Endothelial cell of umbilical vein (primary cell): ENCODE data around the gene KLLN. TPM values are rescaled to one million over a fixed set of nuclear protein-coding genes. Genes with fewer than 3 reads are reported as not detected.

Experiments used
- BruUV-seq: library from RNA; stranded (reverse); fragments of 400-500 nt; replicated peaks from 2 replicates; lab custom pipeline; 2021; lab: Mats Ljungman, UMichigan
- CTCF ChIA-PET: fragments of 300-600, 350-600 bp; sonication (Branson Sonifier 250); formaldehyde crosslinking; loops from one replicate; lab custom pipeline; 2021; ENCODE audit warnings: antibody characterized with exemption, inconsistent platforms; lab: Charles Lee
- POLR2A ChIA-PET: fragments of 300-600, 350-600 bp; sonication (Branson Sonifier 250); formaldehyde crosslinking; loops from one replicate; lab custom pipeline; 2021; ENCODE audit warnings: antibody characterized with exemption, inconsistent platforms; lab: Charles Lee
- DNase-seq: peaks from one replicate; pipeline ENCODE4 v3.0.0-alpha.2; 2011; ENCODE audit warnings: low read depth, low spot score
- FAIRE-seq: peaks from 2 replicates; lab custom pipeline; 2011; peaks lifted over from hg19 to GRCh38; lab: Jason Lieb, UNC
- H2AFZ ChIP-seq: 2 replicates; pipeline ENCODE4 v1.6.0; 2012; ENCODE audit warnings: low read depth, low read length, control low read depth, inconsistent platforms
- H3K27ac ChIP-seq: 2 replicates; pipeline ENCODE4 v1.5.1; 2011; ENCODE audit warnings: low read depth, mild to moderate bottlenecking, control low read depth, low read length, moderate library complexity; ENCODE audit not compliant: insufficient read depth
- H3K27me3 ChIP-seq, 2 experiments: 2 replicates each; pipeline versions ENCODE4 v1.6.0 to v1.6.1; 2011; ENCODE audit warnings: low read length in 2 of 2, mixed read lengths in 1 of 2; ENCODE audit not compliant: control insufficient read depth in 2 of 2, insufficient read depth in 2 of 2
- H3K36me3 ChIP-seq, 2 experiments: 2 replicates in 1 of 2; 3 replicates in 1 of 2; pipeline ENCODE4 v1.5.1; 2011; ENCODE audit warnings: low read length in 2 of 2, mild to moderate bottlenecking in 1 of 2, moderate library complexity in 1 of 2; ENCODE audit not compliant: control insufficient read depth in 2 of 2, insufficient read depth in 2 of 2; ENCODE audit errors: extremely low read depth in 1 of 2
- H3K4me1 ChIP-seq: 3 replicates; pipeline ENCODE4 v1.5.1; 2011; ENCODE audit warnings: mild to moderate bottlenecking, low read length; ENCODE audit not compliant: control insufficient read depth, insufficient read depth; ENCODE audit errors: extremely low read depth
- H3K4me2 ChIP-seq: 2 replicates; pipeline ENCODE4 v1.6.1; 2011; ENCODE audit warnings: low read length, control low read depth, mixed read lengths; ENCODE audit not compliant: insufficient read depth
- H3K4me3 ChIP-seq, 3 experiments: fragments of 200-600 bp in 1 of 3; sonication (generic), shearing (Covaris generic) in 1 of 3; replicated peaks in 1 of 3; 2 replicates each; pipeline ENCODE4 v1.5.1; 2011 to 2016; ENCODE audit warnings: control low read depth in 3 of 3, low read length in 3 of 3, mild to moderate bottlenecking in 2 of 3, inconsistent platforms in 1 of 3, low read depth in 1 of 3, moderate library complexity in 1 of 3; ENCODE audit not compliant: insufficient read depth in 1 of 3
- H3K79me2 ChIP-seq: 2 replicates; pipeline ENCODE4 v1.6.0; 2012; ENCODE audit warnings: low read length, inconsistent platforms; ENCODE audit not compliant: control insufficient read depth, insufficient read depth
- H3K9ac ChIP-seq: replicated peaks from 2 replicates; pipeline ENCODE3; 2011; ENCODE audit warnings: low read length, control low read depth; ENCODE audit not compliant: insufficient read depth; ENCODE audit errors: extremely low read depth
- H3K9me1 ChIP-seq: replicated peaks from 3 replicates; pipeline ENCODE4 v1.6.0; 2011; ENCODE audit warnings: mild to moderate bottlenecking, low read length; ENCODE audit not compliant: control insufficient read depth, insufficient read depth; ENCODE audit errors: extremely low read depth
- H3K9me3 ChIP-seq: replicated peaks from 2 replicates; pipeline ENCODE4 v1.5.1; 2012; ENCODE audit warnings: low read length, inconsistent platforms; ENCODE audit not compliant: control insufficient read depth, insufficient read depth
- H4K20me1 ChIP-seq: replicated peaks from 2 replicates; pipeline ENCODE3; 2011; ENCODE audit warnings: mild to moderate bottlenecking, low read length; ENCODE audit not compliant: control insufficient read depth, insufficient read depth; ENCODE audit errors: extremely low read depth
- EZH2 ChIP-seq: IDR thresholded peaks from 2 replicates; pipeline ENCODE4 v1.6.1; 2012; ENCODE audit warnings: borderline replicate concordance, low read depth, mild to moderate bottlenecking, moderate library complexity, low read length, inconsistent platforms; ENCODE audit not compliant: severe bottlenecking
- FOS ChIP-seq: IDR thresholded peaks from 2 replicates; pipeline ENCODE4 v1.6.1; 2011; ENCODE audit warnings: mild to moderate bottlenecking, low read length, moderate library complexity, borderline replicate concordance; ENCODE audit not compliant: insufficient read depth
- GATA2 ChIP-seq: IDR thresholded peaks from 2 replicates; pipeline ENCODE4 v1.7.0; 2011; ENCODE audit warnings: low read depth, mild to moderate bottlenecking, moderate library complexity, mixed read lengths, low read length; ENCODE audit not compliant: insufficient read length, insufficient read depth
- JUN ChIP-seq: IDR thresholded peaks from 2 replicates; pipeline ENCODE4 v1.6.1; 2011; ENCODE audit warnings: borderline replicate concordance, low read depth; ENCODE audit not compliant: insufficient read length, insufficient read depth
- MYC ChIP-seq: IDR thresholded peaks from one replicate; pipeline ENCODE4 v1.6.1; 2011; ENCODE audit warnings: mild to moderate bottlenecking, low read depth, low read length
- POLR2A ChIP-seq: IDR thresholded peaks from 2 replicates; pipeline ENCODE4 v1.6.1; 2012; ENCODE audit warnings: low read depth, mild to moderate bottlenecking, control low read depth, low read length
- POLR2AphosphoS5 ChIP-seq: IDR thresholded peaks from 2 replicates; pipeline ENCODE4 v1.6.1; 2012; ENCODE audit warnings: low read depth, mild to moderate bottlenecking, control low read depth, low read length, moderate library complexity; ENCODE audit not compliant: insufficient read depth
- dilution Hi-C: fragments of 300-500 bp; cut with MboI; formaldehyde crosslinking; loops from one replicate; pipeline ENCODE4 v1.15.0; 2019; ENCODE audit warnings: low sequenced_read_pairs; ENCODE audit not compliant: extremely low pct_ligation_motif_present
- intact Hi-C: fragments of 100-400 bp; cut with micrococcal nuclease; formaldehyde crosslinking; loops from one replicate; pipeline ENCODE4 v1.10.0; 2022
- polyA plus RNA-seq, 4 experiments: library from polyadenylated mRNA; depleted of rRNA in 3 of 4; stranded (reverse) in 3 of 4; unstranded in 1 of 4; fragments of >200 nt; gene quantifications; 2 replicates each; pipeline versions ENCODE4 v1.2.1 to v1.2.3, GENCODE V29; 2011 to 2012; ENCODE audit warnings: missing spikeins in 1 of 4
- total RNA-seq: library from RNA; stranded (reverse); gene quantifications from 2 replicates; pipeline ENCODE4 v1.2.3, GENCODE V29; 2021
- TF ChIP-seq, protein P1 (sequence below), 2 donors: IDR thresholded peaks; 1 replicate in 1 of 2; 2 replicates in 1 of 2; pipeline ENCODE4 v1.5.1; 2011; ENCODE audit warnings: low read length in 2 of 2, mild to moderate bottlenecking in 2 of 2, moderate library complexity in 2 of 2, control low read depth in 1 of 2, inconsistent platforms in 1 of 2, low read depth in 1 of 2; ENCODE audit not compliant: insufficient read depth in 1 of 2; ENCODE audit errors: extremely low read depth in 1 of 2
- TF ChIP-seq, protein P2 (sequence below): IDR thresholded peaks from 2 replicates; pipeline ENCODE4 v1.6.1; 2011; ENCODE audit not compliant: insufficient read depth, insufficient read length

KLLN gene
- total and polyA plus RNA-seq, 2 donors (not counting 3 experiments of a cell fraction or from before 2014, with no cell fraction given), result 0.14 to 0.31 TPM

DNA sequence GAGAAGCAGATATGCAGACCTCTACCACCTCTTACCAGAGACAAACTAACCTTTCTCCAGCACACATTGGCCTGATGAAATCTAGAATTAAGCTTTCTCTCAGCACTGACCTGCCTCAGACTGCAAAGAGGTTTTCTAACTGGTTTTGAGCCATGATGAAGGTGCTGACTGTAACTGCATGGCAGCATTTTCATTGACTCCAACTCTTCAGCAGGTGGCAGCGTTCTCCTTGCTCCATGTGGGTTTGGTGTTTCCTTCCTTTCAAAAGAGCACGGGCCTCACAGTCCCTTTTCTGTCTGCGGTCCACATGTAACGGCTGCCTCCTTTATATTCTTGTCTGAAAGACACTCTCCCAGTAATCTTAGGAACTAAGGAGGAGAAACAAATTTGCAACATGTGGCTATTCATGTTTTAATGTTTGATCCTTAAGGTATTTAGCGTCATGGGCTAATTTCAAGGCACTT is 12.6 kb downstream of the KLLN start:
- Histone ChIP-seq H3K27ac (no peak overlapping the region), H3K4me3 (no peak overlapping the region), H3K27me3 (no peaks in the 10 kb centered on the region), H3K9ac (no peak overlapping the region), H3K4me2 (no peak overlapping the region), H3K9me3 (no peaks in the 10 kb centered on the region), H3K4me1 (no peaks in the 10 kb centered on the region), H3K36me3 (no peaks in the 10 kb centered on the region), H3K9me1 (no peaks in the 10 kb centered on the region), H4K20me1 (no peaks in the 10 kb centered on the region), H3K79me2 (no peaks in the 10 kb centered on the region), H2AFZ (peak overlapping the region; percentile 24)
- CTCF ChIA-PET, result interaction anchor here (0.5 to 5.9 kb wide), 21 partner anchors 9 to 1081 kb away, joined by 3 to 103 read pairs (median 3); no protein-coding TSS in a partner anchor
- TF ChIP-seq, protein P1, sequence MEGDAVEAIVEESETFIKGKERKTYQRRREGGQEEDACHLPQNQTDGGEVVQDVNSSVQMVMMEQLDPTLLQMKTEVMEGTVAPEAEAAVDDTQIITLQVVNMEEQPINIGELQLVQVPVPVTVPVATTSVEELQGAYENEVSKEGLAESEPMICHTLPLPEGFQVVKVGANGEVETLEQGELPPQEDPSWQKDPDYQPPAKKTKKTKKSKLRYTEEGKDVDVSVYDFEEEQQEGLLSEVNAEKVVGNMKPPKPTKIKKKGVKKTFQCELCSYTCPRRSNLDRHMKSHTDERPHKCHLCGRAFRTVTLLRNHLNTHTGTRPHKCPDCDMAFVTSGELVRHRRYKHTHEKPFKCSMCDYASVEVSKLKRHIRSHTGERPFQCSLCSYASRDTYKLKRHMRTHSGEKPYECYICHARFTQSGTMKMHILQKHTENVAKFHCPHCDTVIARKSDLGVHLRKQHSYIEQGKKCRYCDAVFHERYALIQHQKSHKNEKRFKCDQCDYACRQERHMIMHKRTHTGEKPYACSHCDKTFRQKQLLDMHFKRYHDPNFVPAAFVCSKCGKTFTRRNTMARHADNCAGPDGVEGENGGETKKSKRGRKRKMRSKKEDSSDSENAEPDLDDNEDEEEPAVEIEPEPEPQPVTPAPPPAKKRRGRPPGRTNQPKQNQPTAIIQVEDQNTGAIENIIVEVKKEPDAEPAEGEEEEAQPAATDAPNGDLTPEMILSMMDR (IDR thresholded peaks at IDR 0.05; ENCODE audit: extremely low read depth in 1 of 2, insufficient read depth in 1 of 2, low read depth in 1 of 2, low read length in 2 of 2), result peak; percentile 46 to 65
- no peak for TF ChIP-seq JUN
- TF ChIP-seq, protein P2, sequence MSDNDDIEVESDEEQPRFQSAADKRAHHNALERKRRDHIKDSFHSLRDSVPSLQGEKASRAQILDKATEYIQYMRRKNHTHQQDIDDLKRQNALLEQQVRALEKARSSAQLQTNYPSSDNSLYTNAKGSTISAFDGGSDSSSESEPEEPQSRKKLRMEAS, result no peak
- TF ChIP-seq POLR2A, result no peak
- dilution Hi-C loops (loop anchor here (25.0 kb wide), 1 partner anchor 712 kb away; no protein-coding TSS in a partner anchor), intact Hi-C loops (loop anchor here (1.0 kb wide), 3 partner anchors 264 to 703 kb away; no protein-coding TSS in a partner anchor)
- DNase-seq (peak; percentile 54), FAIRE-seq (peak; percentile 92)
- POLR2A ChIA-PET, result no interaction called here
- no TSS peak for BruUV-seq

GRCh38 chr10:87849001-87849400 is 14.3 kb downstream of the KLLN start:
- CTCF ChIA-PET, result interaction anchor here (4.8 to 5.9 kb wide), 2 partner anchors 265 to 539 kb away, joined by 27 to 103 read pairs; no protein-coding TSS in a partner anchor
- FAIRE-seq, result no peak

More at GRCh38 chr10:87849001-87849400, 14.3 kb downstream of the KLLN start:
- Histone ChIP-seq H3K9me3 (no peaks in the 10 kb centered on the region), H3K9ac (no peak overlapping the region), H3K4me2 (no peak overlapping the region), H3K4me3 (no peak overlapping the region), H3K4me1 (no peaks in the 10 kb centered on the region), H3K27ac (no peak overlapping the region), H2AFZ (no peak overlapping the region), H3K36me3 (no peaks in the 10 kb centered on the region), H4K20me1 (no peaks in the 10 kb centered on the region), H3K9me1 (no peaks in the 10 kb centered on the region), H3K79me2 (no peaks in the 10 kb centered on the region), H3K27me3 (no peaks in the 10 kb centered on the region)
- dilution Hi-C loops (no loop called here), intact Hi-C loops (no loop called here)
- TF ChIP-seq GATA2 (no peak), MYC (no peak), POLR2A (no peak), EZH2 (no peak), FOS (no peak), JUN (no peak), POLR2AphosphoS5 (no peak)
- TF ChIP-seq, protein P1 (IDR thresholded peaks at IDR 0.05; ENCODE audit: extremely low read depth in 1 of 2, insufficient read depth in 1 of 2, low read depth in 1 of 2, low read length in 2 of 2), result no peak
- TF ChIP-seq, protein P2, result no peak
- POLR2A ChIA-PET, result no interaction called here
- DNase-seq, result no peak
- BruUV-seq, result no TSS peak
